HepG2 (cell line): Measurements from ENCODE around the gene SND1. TPM values are rescaled to one million over a fixed set of nuclear protein-coding genes. Genes with fewer than 3 reads are reported as not detected.

Source experiments
- ATAC-seq: fragments of 200-7000 bp; cut with Tn5 transposase; 3 replicates; pipeline ENCODE4 v1.9.1; 2020; ENCODE audit warnings: mild to moderate bottlenecking, moderate library complexity
- BruUV-seq: library from RNA; stranded (reverse); fragments of 400-500 nt; replicated peaks from 2 replicates; lab custom pipeline; 2021; lab: Mats Ljungman, UMichigan
- CTCF ChIA-PET: fragments of 300-600 bp; formaldehyde crosslinking; extraction: SDS; loops from one replicate; lab custom pipeline; 2021; ENCODE audit warnings: low total read pairs, inconsistent platforms, low intra/inter-chr PET ratio; lab: Yijun Ruan, JAX
- POLR2A ChIA-PET: fragments of 350-600 bp; sonication (Branson Sonifier 250); formaldehyde crosslinking; loops from one replicate; lab custom pipeline; 2020; ENCODE audit warnings: antibody characterized with exemption, inconsistent platforms; lab: Yijun Ruan, JAX
- DNase-seq: peaks from one replicate; pipeline ENCODE4 v3.0.0-alpha.2; 2015; ENCODE audit warnings: low spot score
- FAIRE-seq: peaks from 3 replicates; lab custom pipeline; 2011; peaks lifted over from hg19 to GRCh38; lab: Jason Lieb, UNC
- H2AFZ ChIP-seq: one replicate; pipeline ENCODE4 v1.6.1; 2011; ENCODE audit warnings: low read length, inconsistent platforms
- H3K27ac ChIP-seq: fragments of 300-600 bp; 3 replicates; pipeline ENCODE4 v1.8.0; 2011; ENCODE audit warnings: mixed run types, mild to moderate bottlenecking, mixed read lengths, low read length, inconsistent platforms; ENCODE audit not compliant: insufficient read depth; ENCODE audit errors: extremely low read length
- H3K27me3 ChIP-seq, 2 experiments: fragments of 200-600 bp in 1 of 2; 2 replicates in 1 of 2; 3 replicates in 1 of 2; pipeline versions ENCODE4 v1.6.0 to v1.8.0; 2011; ENCODE audit warnings: low read length in 2 of 2, mild to moderate bottlenecking in 2 of 2, moderate library complexity in 2 of 2, inconsistent platforms in 1 of 2; ENCODE audit not compliant: insufficient read depth in 2 of 2, control insufficient read depth in 1 of 2
- H3K36me3 ChIP-seq, 2 experiments: fragments of 200-600 bp in 1 of 2; replicated peaks in 1 of 2; 2 replicates in 1 of 2; 3 replicates in 1 of 2; pipeline versions ENCODE4 v1.5.1 to v1.8.0; 2011; ENCODE audit warnings: low read length in 2 of 2, inconsistent platforms in 1 of 2; ENCODE audit not compliant: insufficient read depth in 2 of 2, control insufficient read depth in 1 of 2
- H3K4me1 ChIP-seq: 2 replicates; pipeline ENCODE4 v1.5.1; 2012; ENCODE audit warnings: low read length, inconsistent platforms; ENCODE audit not compliant: insufficient read depth
- H3K4me2 ChIP-seq: 2 replicates; pipeline ENCODE4 v1.6.0; 2011; ENCODE audit warnings: low read depth, low read length, inconsistent platforms
- H3K4me3 ChIP-seq, 3 experiments: fragments of 200-600 bp in 1 of 3; sonication (generic), shearing (Covaris generic) in 1 of 3; replicated peaks in 1 of 3; 2 replicates each; pipeline ENCODE4 v1.5.1; 2011 to 2016; ENCODE audit warnings: low read length in 3 of 3, inconsistent platforms in 2 of 3, low read depth in 2 of 3, mild to moderate bottlenecking in 2 of 3, control low read depth in 1 of 3, mixed read lengths in 1 of 3; ENCODE audit not compliant: insufficient read depth in 1 of 3
- H3K79me2 ChIP-seq: one replicate; pipeline ENCODE4 v1.6.1; 2011; ENCODE audit warnings: low read length, inconsistent platforms; ENCODE audit not compliant: insufficient read depth
- H3K9ac ChIP-seq: 2 replicates; pipeline ENCODE4 v1.6.0; 2011; ENCODE audit warnings: mild to moderate bottlenecking, low read depth, low read length, inconsistent platforms; ENCODE audit not compliant: insufficient read depth
- H3K9me3 ChIP-seq: 2 replicates; pipeline ENCODE4 v1.5.1; 2012; ENCODE audit warnings: mild to moderate bottlenecking, low read length
- H4K20me1 ChIP-seq: 2 replicates; pipeline ENCODE4 v1.6.0; 2011; ENCODE audit warnings: inconsistent platforms, mild to moderate bottlenecking, low read length, moderate library complexity; ENCODE audit not compliant: insufficient read depth
- AGO2 ChIP-seq: fragments of 200-400 bp; formaldehyde crosslinking; optimal IDR thresholded peaks from 2 replicates; pipeline ENCODE3; 2017; ENCODE audit warnings: mild to moderate bottlenecking, low read depth, low read length, moderate library complexity
- JDP2 ChIP-seq: sonication (generic); formaldehyde crosslinking; IDR thresholded peaks from 2 replicates; pipeline ENCODE4 v1.8.1; 2022; ENCODE audit warnings: missing genetic modification reagents, borderline replicate concordance
- MXI1 ChIP-seq: IDR thresholded peaks from 3 replicates; pipeline ENCODE4 v1.6.1; 2012; ENCODE audit warnings: low read depth, low read length, inconsistent platforms, borderline replicate concordance
- NRL ChIP-seq: sonication (generic); formaldehyde crosslinking; IDR thresholded peaks from 2 replicates; pipeline ENCODE4 v1.5.0; 2020; ENCODE audit warnings: missing genetic modification reagents, mild to moderate bottlenecking, moderate library complexity, borderline replicate concordance
- ZBTB38 ChIP-seq: sonication (generic); formaldehyde crosslinking; IDR thresholded peaks from 2 replicates; pipeline ENCODE4 v1.5.1; 2020; ENCODE audit warnings: mild to moderate bottlenecking, missing genetic modification reagents
- ZNF326 ChIP-seq: sonication (generic); formaldehyde crosslinking; IDR thresholded peaks from 2 replicates; pipeline ENCODE4 v1.4.0; 2020; ENCODE audit warnings: missing genetic modification reagents, borderline replicate concordance
- ZNF430 ChIP-seq: sonication (generic); formaldehyde crosslinking; IDR thresholded peaks from 2 replicates; pipeline ENCODE4 v1.9.0; 2021; ENCODE audit warnings: mild to moderate bottlenecking, missing genetic modification reagents
- WGBS: methylation state at CpG from one replicate; pipeline ENCODE4 v1.1.6; 2017; ENCODE audit warnings: low lambda C conversion rate; 5-methylcytosine and 5-hydroxymethylcytosine counted together
- in situ Hi-C: cut with HindIII; loops from 2 replicates; pipeline ENCODE4 v1.10.0; 2017; ENCODE audit warnings: low pct_unique_long_range_greater_than_20kb; ENCODE audit not compliant: extremely low pct_ligation_motif_present
- intact Hi-C: fragments of 100-400 bp; cut with micrococcal nuclease; formaldehyde crosslinking; loops from one replicate; pipeline ENCODE4 v1.10.0; 2022; ENCODE audit not compliant: unreplicated experiment
- polyA plus RNA-seq, 8 experiments: library from polyadenylated mRNA; depleted of rRNA in 3 of 8; stranded (reverse) in 7 of 8; unstranded in 1 of 8; fragments of >200 nt; fragmentation: Illumina TruSeq in 4 of 8; extraction: Trizol in 4 of 8; gene quantifications; 2 replicates each; pipeline versions ENCODE4 v1.2.1 to v1.2.3, GENCODE V29; 2011 to 2016; ENCODE audit warnings: low read depth in 4 of 8, missing spikeins in 1 of 8, mixed read lengths in 1 of 8; ENCODE audit not compliant: insufficient read depth in 1 of 8
- total RNA-seq, 5 experiments: library from RNA; depleted of rRNA; stranded (reverse); fragments of >200 nt; fragmentation: Illumina TruSeq; extraction: Trizol; gene quantifications; 2 replicates each; pipeline ENCODE4 v1.2.3, GENCODE V29; 2016; ENCODE audit warnings: low read depth in 1 of 5
- TF ChIP-seq, protein P1 (sequence below): sonication (generic); formaldehyde crosslinking; IDR thresholded peaks from 2 replicates; pipeline ENCODE4 v1.9.0; 2021; ENCODE audit warnings: missing genetic modification reagents, borderline replicate concordance
- TF ChIP-seq, protein P2 (sequence below), 2 experiments: fragments of 450-650 bp in 1 of 2; sonication (generic) in 1 of 2; formaldehyde crosslinking; IDR thresholded peaks; 2 replicates each; pipeline versions ENCODE4 v1.5.0 to v1.8.0; 2020 to 2022; ENCODE audit warnings: mild to moderate bottlenecking in 1 of 2, missing genetic modification reagents in 1 of 2

SND1 gene
- total and polyA plus RNA-seq, 2 of the 13 experiments (the other 11 are each of a cell fraction or from before 2014, with no cell fraction given): 110 to 182 TPM

GRCh38 chr7:128073671-128074310 is 421.8 kb downstream of the SND1 start (continued):
- TF ChIP-seq, protein P1, sequence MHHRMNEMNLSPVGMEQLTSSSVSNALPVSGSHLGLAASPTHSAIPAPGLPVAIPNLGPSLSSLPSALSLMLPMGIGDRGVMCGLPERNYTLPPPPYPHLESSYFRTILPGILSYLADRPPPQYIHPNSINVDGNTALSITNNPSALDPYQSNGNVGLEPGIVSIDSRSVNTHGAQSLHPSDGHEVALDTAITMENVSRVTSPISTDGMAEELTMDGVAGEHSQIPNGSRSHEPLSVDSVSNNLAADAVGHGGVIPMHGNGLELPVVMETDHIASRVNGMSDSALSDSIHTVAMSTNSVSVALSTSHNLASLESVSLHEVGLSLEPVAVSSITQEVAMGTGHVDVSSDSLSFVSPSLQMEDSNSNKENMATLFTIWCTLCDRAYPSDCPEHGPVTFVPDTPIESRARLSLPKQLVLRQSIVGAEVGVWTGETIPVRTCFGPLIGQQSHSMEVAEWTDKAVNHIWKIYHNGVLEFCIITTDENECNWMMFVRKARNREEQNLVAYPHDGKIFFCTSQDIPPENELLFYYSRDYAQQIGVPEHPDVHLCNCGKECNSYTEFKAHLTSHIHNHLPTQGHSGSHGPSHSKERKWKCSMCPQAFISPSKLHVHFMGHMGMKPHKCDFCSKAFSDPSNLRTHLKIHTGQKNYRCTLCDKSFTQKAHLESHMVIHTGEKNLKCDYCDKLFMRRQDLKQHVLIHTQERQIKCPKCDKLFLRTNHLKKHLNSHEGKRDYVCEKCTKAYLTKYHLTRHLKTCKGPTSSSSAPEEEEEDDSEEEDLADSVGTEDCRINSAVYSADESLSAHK (CRISPR knock-in tag): no peak
- TF ChIP-seq, protein P2, sequence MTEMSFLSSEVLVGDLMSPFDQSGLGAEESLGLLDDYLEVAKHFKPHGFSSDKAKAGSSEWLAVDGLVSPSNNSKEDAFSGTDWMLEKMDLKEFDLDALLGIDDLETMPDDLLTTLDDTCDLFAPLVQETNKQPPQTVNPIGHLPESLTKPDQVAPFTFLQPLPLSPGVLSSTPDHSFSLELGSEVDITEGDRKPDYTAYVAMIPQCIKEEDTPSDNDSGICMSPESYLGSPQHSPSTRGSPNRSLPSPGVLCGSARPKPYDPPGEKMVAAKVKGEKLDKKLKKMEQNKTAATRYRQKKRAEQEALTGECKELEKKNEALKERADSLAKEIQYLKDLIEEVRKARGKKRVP (CRISPR knock-in tag; IDR thresholded peaks at IDR 0.05): no peak
- TF ChIP-seq NRL (no peak), MXI1 (no peak), JDP2 (CRISPR knock-in tag) (no peak), AGO2 (no peak)

- Histone ChIP-seq H3K27me3 (no peaks in the 10 kb centered on the region), H2AFZ (no peak overlapping the region), H3K27ac (no peak overlapping the region), H4K20me1 (no peaks in the 10 kb centered on the region), H3K4me2 (no peak overlapping the region), H3K36me3 (peaks cover 28 to 84% of the 10 kb centered on the region in 2 experiments), H3K9me3 (no peaks in the 10 kb centered on the region), H3K4me1 (no peaks in the 10 kb centered on the region)
- POLR2A ChIA-PET: no interaction called here
- FAIRE-seq (no peak), ATAC-seq (no peak), DNase-seq (no peak)
- 100% methylated on average over 8 of the region's 19 CpGs for WGBS
- intact Hi-C loops: no loop called here
- no TSS peak for BruUV-seq
- in situ Hi-C loops: no loop called here
- TF ChIP-seq ZBTB38 (0 out of 2 replicates have a peak, but pooled peaks have one; percentile 21), ZNF326 (no peak), ZNF430 (CRISPR knock-in tag) (no peak)
- TF ChIP-seq, all 625 proteins: peak for 1
- H3K9ac ChIP-seq: no peak overlapping the region
- CTCF ChIA-PET: no interaction called here
- no peaks in the 10 kb centered on the region for H3K79me2 ChIP-seq
- no peak overlapping the region for H3K4me3 ChIP-seq
Observed at GRCh38 chr7:128074336-128074735, 422.3 kb downstream of the SND1 start.
